Adrenal gland (tissue), 12 donors: ENCODE measurements around the gene TGFBRAP1. TPM values are rescaled to one million over a fixed set of nuclear protein-coding genes. Genes with fewer than 3 reads are reported as not detected.

ENCODE experiments used
- DNase-seq, 7 donors: peaks; one replicate each; pipeline ENCODE4 v3.0.0-alpha.2; 2019 to 2020
- H3K27ac ChIP-seq, 5 donors: fragments of 200-600 bp; sonication (generic) in 4 of 5; 1 replicate in 3 of 5; 2 replicates in 2 of 5; pipeline versions ENCODE4 v1.5.1 to v1.8.0; 2016 to 2020; ENCODE audit warnings: mild to moderate bottlenecking in 1 of 5
- H3K27me3 ChIP-seq: fragments of 200-600 bp; 2 replicates; pipeline ENCODE4 v1.8.0; 2021
- H3K36me3 ChIP-seq, 2 donors: fragments of 200-600 bp; replicated peaks in 1 of 2; 1 replicate in 1 of 2; 2 replicates in 1 of 2; pipeline versions ENCODE4 v1.5.1 to v1.8.0; 2018 to 2022
- H3K4me1 ChIP-seq, 2 donors: fragments of 200-600 bp; replicated peaks in 1 of 2; 1 replicate in 1 of 2; 2 replicates in 1 of 2; pipeline versions ENCODE4 v1.5.1 to v1.8.0; 2018 to 2021
- H3K4me3 ChIP-seq, 4 donors: fragments of 200-600 bp; sonication (generic) in 3 of 4; one replicate each; pipeline ENCODE4 v1.5.1; 2016 to 2018
- H3K9me3 ChIP-seq, 3 donors: fragments of 200-600 bp; sonication (generic) in 1 of 3; replicated peaks in 1 of 3; 1 replicate in 2 of 3; 2 replicates in 1 of 3; pipeline versions ENCODE4 v1.5.1 to v1.8.0; 2016 to 2021
- CTCF ChIP-seq, 6 experiments: fragments of 450-650 bp in 4 of 6; fragments of 200-600 bp in 2 of 6; sonication (generic) in 1 of 6; IDR thresholded peaks; 1 replicate in 5 of 6; 2 replicates in 1 of 6; pipeline versions ENCODE4 v1.5.1 to v1.8.0; 2016 to 2021; ENCODE audit warnings: antibody characterized with exemption in 6 of 6, mild to moderate bottlenecking in 2 of 6, moderate library complexity in 1 of 6
- POLR2A ChIP-seq, 2 donors: fragments of 450-650 bp; IDR thresholded peaks; one replicate each; pipeline ENCODE4 v1.6.1; 2017; ENCODE audit warnings: antibody characterized with exemption in 2 of 2, mild to moderate bottlenecking in 2 of 2, moderate library complexity in 1 of 2
- WGBS, 4 donors: extraction: QIAGEN DNeasy Blood & Tissue Kit in 2 of 4; methylation state at CpG; one replicate each; pipeline versions ENCODE4 v1.1.5 to v1.1.7; 2013 to 2017; 5-methylcytosine and 5-hydroxymethylcytosine counted together
- intact Hi-C, 2 donors: fragments of 100-400 bp; cut with DNase I; formaldehyde crosslinking; loops; one replicate each; pipeline versions ENCODE4 v1.14.1 to v1.15.0; 2022 to 2023
- polyA plus RNA-seq, 3 donors: library from polyadenylated mRNA; stranded (reverse); fragments of 200-250 nt in 2 of 3; fragments of 350-450 nt in 1 of 3; fragmentation: Illumina TruSeq in 1 of 3; extraction: RNeasy Lipid Tissue Mini Kit (QIAGEN cat#74804) in 1 of 3; gene quantifications; one replicate each; pipeline ENCODE4 v1.2.3, GENCODE V29; 2013 to 2014
- total RNA-seq, 9 donors: library from RNA; depleted of rRNA in 4 of 9; stranded (reverse); fragments of >200 nt in 4 of 9; fragments of 120-200 nt in 1 of 9; fragmentation: NEBNext Ultra II Directional in 1 of 9; extraction: Animal tissue kit (Norgen Biotek cat#: 25700) in 1 of 9; gene quantifications; one replicate each; pipeline versions ENCODE4 v1.1.0 to v1.2.4, GENCODE V29; 2013 to 2023
- donor health status: healthy with polysubstance abuse.
- donor health status: Bipolar disorder and iron deficiency.
- donor health status: DM: yes; HTN: yes; CAD: no.
- donor health status: DM: no; HTN: no; CAD: no.
- donor health status: DM: no; HTN: no; CAD: no.
- donor health status: DM: yes; HTN: yes; CAD: no.

TGFBRAP1 gene
- total and polyA plus RNA-seq, 12 donors, result 5.1 to 29.7 (median 22.3) TPM

GRCh38 chr2:105307146-105307545, 22.4 kb downstream of the TGFBRAP1 start:
- H3K27ac ChIP-seq, result no peak overlapping the region
- no peaks in the 10 kb centered on the region for H3K27me3 ChIP-seq
- intact Hi-C loops, result no loop called here
- H3K36me3 ChIP-seq, result peaks cover 0 to 16% of the 10 kb centered on the region in 2 donors
- H3K4me3 ChIP-seq, result no peak overlapping the region
- WGBS, 4 donors, result 89 to 91% (median 90%) methylated on average over 7 of the region's 7 CpGs
- H3K9me3 ChIP-seq, result no peaks in the 10 kb centered on the region
- no peaks in the 10 kb centered on the region for H3K4me1 ChIP-seq
- DNase-seq, result no peak
- TF ChIP-seq CTCF (IDR thresholded peaks at IDR 0.05) (no peak), POLR2A (IDR thresholded peaks at IDR 0.05) (no peak)

GRCh38 chr2:105301646-105302045, 27.9 kb downstream of the TGFBRAP1 start:
- H3K4me1 ChIP-seq, result no peaks in the 10 kb centered on the region
- DNase-seq, result no peak
- TF ChIP-seq POLR2A (IDR thresholded peaks at IDR 0.05), result no peak
- TF ChIP-seq CTCF (IDR thresholded peaks at IDR 0.05), result no peak
- H3K4me3 ChIP-seq, result no peak overlapping the region
- intact Hi-C loops, result no loop called here
- H3K36me3 ChIP-seq, result peaks cover 0 to 21% of the 10 kb centered on the region in 2 donors
- H3K9me3 ChIP-seq, result no peaks in the 10 kb centered on the region
- no peak overlapping the region for H3K27ac ChIP-seq
- 90 to 94% (median 94%) methylated on average over 3 of the region's 3 CpGs for WGBS, 4 donors
- H3K27me3 ChIP-seq, result no peaks in the 10 kb centered on the region

- peaks cover 3 to 10% of the 10 kb centered on the region in 2 donors for H3K4me1 ChIP-seq
- intact Hi-C loops, result no loop called here
- no peaks in the 10 kb centered on the region for H3K9me3 ChIP-seq
- H3K27ac ChIP-seq, result no peak overlapping the region
- H3K4me3 ChIP-seq, result no peak overlapping the region
- WGBS, 4 donors, result 70 to 89% (median 84%) methylated on average over 5 of the region's 5 CpGs
- TF ChIP-seq CTCF (IDR thresholded peaks at IDR 0.05), result no peak
- TF ChIP-seq POLR2A (IDR thresholded peaks at IDR 0.05), result no peak
- DNase-seq, result no peak
- H3K36me3 ChIP-seq, result peaks cover 0 to 28% of the 10 kb centered on the region in 2 donors
- no peaks in the 10 kb centered on the region for H3K27me3 ChIP-seq
These were observed 30.2 kb downstream of the TGFBRAP1 start for GRCh38 chr2:105299290-105299689.

GRCh38 chr2:105298017-105298416, 31.5 kb downstream of the TGFBRAP1 start:
- intact Hi-C loops, result no loop called here
- WGBS, 4 donors, result 90 to 97% (median 95%) methylated on average over 3 of the region's 3 CpGs
- no peak for TF ChIP-seq CTCF (IDR thresholded peaks at IDR 0.05)
- TF ChIP-seq POLR2A (IDR thresholded peaks at IDR 0.05), result no peak
- H3K27ac ChIP-seq, result no peak overlapping the region
- H3K27me3 ChIP-seq, result no peaks in the 10 kb centered on the region
- H3K4me1 ChIP-seq, result peaks cover 3 to 15% of the 10 kb centered on the region in 2 donors
- no peaks in the 10 kb centered on the region for H3K9me3 ChIP-seq
- H3K36me3 ChIP-seq, result peaks cover 0 to 28% of the 10 kb centered on the region in 2 donors
- H3K4me3 ChIP-seq, result no peak overlapping the region
- no peak for DNase-seq
